CD14-positive monocyte (primary cell): ENCODE measurements around the gene GAA. TPM values are rescaled to one million over a fixed set of nuclear protein-coding genes. Genes with fewer than 3 reads are reported as not detected.

ENCODE experiments used
- DNase-seq, 3 donors: peaks; one replicate each; pipeline ENCODE4 v3.0.0-alpha.2; 2011 to 2022
- H2AFZ ChIP-seq: 2 replicates; pipeline ENCODE4 v1.6.0; 2012; ENCODE audit warnings: mild to moderate bottlenecking, low read depth, low read length, inconsistent platforms; ENCODE audit not compliant: insufficient read depth, poor library complexity, severe bottlenecking
- H3K27ac ChIP-seq, 2 donors: 1 replicate in 1 of 2; 2 replicates in 1 of 2; pipeline ENCODE4 v1.5.1; 2012 to 2013; ENCODE audit warnings: low read length in 2 of 2, control low read depth in 1 of 2, inconsistent platforms in 1 of 2, low read depth in 1 of 2, mild to moderate bottlenecking in 1 of 2
- H3K27me3 ChIP-seq, 2 donors: one replicate each; pipeline versions ENCODE4 v1.6.0 to v1.6.1; 2011 to 2013; ENCODE audit warnings: low read length in 2 of 2; ENCODE audit not compliant: control insufficient read depth in 2 of 2, insufficient read depth in 2 of 2
- H3K36me3 ChIP-seq, 2 donors: replicated peaks in 1 of 2; 1 replicate in 1 of 2; 2 replicates in 1 of 2; pipeline versions ENCODE4 v1.5.1 to v1.6.1; 2012 to 2013; ENCODE audit warnings: low read length in 2 of 2, control low read depth in 1 of 2, inconsistent platforms in 1 of 2, mild to moderate bottlenecking in 1 of 2; ENCODE audit not compliant: insufficient read depth in 2 of 2, control insufficient read depth in 1 of 2
- H3K4me1 ChIP-seq, 2 donors: 1 replicate in 1 of 2; 2 replicates in 1 of 2; pipeline versions ENCODE4 v1.5.1 to v1.6.1; 2012 to 2013; ENCODE audit warnings: low read length in 2 of 2, control low read depth in 1 of 2, inconsistent platforms in 1 of 2, mild to moderate bottlenecking in 1 of 2, moderate library complexity in 1 of 2; ENCODE audit not compliant: insufficient read depth in 2 of 2, control insufficient read depth in 1 of 2
- H3K4me2 ChIP-seq: replicated peaks from 2 replicates; pipeline ENCODE3; 2012; ENCODE audit warnings: low read length, moderate library complexity, mild to moderate bottlenecking; ENCODE audit not compliant: poor library complexity, severe bottlenecking; ENCODE audit errors: extremely low read depth
- H3K4me3 ChIP-seq, 3 experiments: fragments of 200-600 bp in 1 of 3; sonication (generic) in 1 of 3; replicated peaks in 1 of 3; 1 replicate in 2 of 3; 2 replicates in 1 of 3; pipeline ENCODE4 v1.5.1; 2011 to 2013; ENCODE audit warnings: low read length in 3 of 3, mild to moderate bottlenecking in 3 of 3, control low read depth in 2 of 3, low read depth in 2 of 3, inconsistent platforms in 1 of 3, moderate library complexity in 1 of 3
- H3K79me2 ChIP-seq: 2 replicates; pipeline ENCODE4 v1.6.0; 2012; ENCODE audit warnings: mild to moderate bottlenecking, control low read depth, inconsistent platforms, low read length, moderate library complexity; ENCODE audit not compliant: insufficient read depth
- H3K9ac ChIP-seq: 2 replicates; pipeline ENCODE4 v1.6.0; 2017; ENCODE audit warnings: low read length, mild to moderate bottlenecking; ENCODE audit not compliant: insufficient read depth, poor library complexity, severe bottlenecking
- H3K9me3 ChIP-seq, 2 donors: replicated peaks in 1 of 2; 1 replicate in 1 of 2; 2 replicates in 1 of 2; pipeline versions ENCODE4 v1.5.1 to v1.6.1; 2012 to 2013; ENCODE audit warnings: low read length in 2 of 2, control low read depth in 1 of 2; ENCODE audit not compliant: control insufficient read depth in 1 of 2, insufficient read depth in 1 of 2
- H4K20me1 ChIP-seq: 2 replicates; pipeline ENCODE4 v1.6.0; 2012; ENCODE audit warnings: mild to moderate bottlenecking, low read length, control low read depth, moderate library complexity; ENCODE audit not compliant: insufficient read depth
- H3K27ac Mint-ChIP-seq, 7 donors: one replicate each; pipeline ENCODE4 v1.8.0; 2020; ENCODE audit warnings: mild to moderate bottlenecking in 7 of 7, mixed read lengths in 7 of 7, moderate library complexity in 6 of 7, inconsistent platforms in 2 of 7
- H3K27me3 Mint-ChIP-seq, 3 donors: one replicate each; pipeline ENCODE4 v1.8.0; 2021 to 2022; ENCODE audit warnings: low read depth in 3 of 3, mild to moderate bottlenecking in 3 of 3, mixed read lengths in 3 of 3, moderate library complexity in 3 of 3, inconsistent platforms in 1 of 3
- H3K36me3 Mint-ChIP-seq, 2 donors: one replicate each; pipeline ENCODE4 v1.8.0; 2020; ENCODE audit warnings: mixed read lengths in 2 of 2, inconsistent platforms in 1 of 2, mild to moderate bottlenecking in 1 of 2
- H3K4me1 Mint-ChIP-seq: one replicate; pipeline ENCODE4 v1.8.0; 2020; ENCODE audit warnings: mild to moderate bottlenecking, mixed read lengths
- H3K4me3 Mint-ChIP-seq, 2 donors: one replicate each; pipeline ENCODE4 v1.8.0; 2020; ENCODE audit warnings: mild to moderate bottlenecking in 2 of 2, mixed read lengths in 2 of 2, moderate library complexity in 1 of 2
- H3K9me3 Mint-ChIP-seq, 7 donors: one replicate each; pipeline ENCODE4 v1.8.0; 2020 to 2022; ENCODE audit warnings: mixed read lengths in 7 of 7, mild to moderate bottlenecking in 6 of 7, moderate library complexity in 6 of 7, inconsistent platforms in 2 of 7
- WGBS: methylation state at CpG from one replicate; pipeline ENCODE4 v1.1.5; 2013; ENCODE audit warnings: missing lambda C conversion rate; ENCODE audit not compliant: insufficient coverage; 5-methylcytosine and 5-hydroxymethylcytosine counted together
- intact Hi-C, 2 donors: fragments of 100-400 bp; cut with micrococcal nuclease; formaldehyde crosslinking; loops; one replicate each; pipeline versions ENCODE4 v1.15.0 to v1.15.1; 2023
- polyA plus RNA-seq, 3 donors: library from polyadenylated mRNA; depleted of rRNA in 1 of 3; unstranded in 2 of 3; stranded (reverse) in 1 of 3; fragments of 300-500 nt in 2 of 3; fragments of >200 nt in 1 of 3; fragmentation: Illumina TruSeq in 2 of 3; gene quantifications; 1 replicate in 2 of 3; 2 replicates in 1 of 3; pipeline ENCODE4 v1.2.3, GENCODE V29; 2012 to 2021
- TF ChIP-seq, protein P1 (sequence below): fragments of 200-600 bp; IDR thresholded peaks from one replicate; pipeline ENCODE4 v1.8.0; 2022; ENCODE audit warnings: antibody characterized with exemption, mild to moderate bottlenecking

The GAA gene
- polyA plus RNA-seq, 3 donors: 116 to 140 (median 120) TPM

DNA sequence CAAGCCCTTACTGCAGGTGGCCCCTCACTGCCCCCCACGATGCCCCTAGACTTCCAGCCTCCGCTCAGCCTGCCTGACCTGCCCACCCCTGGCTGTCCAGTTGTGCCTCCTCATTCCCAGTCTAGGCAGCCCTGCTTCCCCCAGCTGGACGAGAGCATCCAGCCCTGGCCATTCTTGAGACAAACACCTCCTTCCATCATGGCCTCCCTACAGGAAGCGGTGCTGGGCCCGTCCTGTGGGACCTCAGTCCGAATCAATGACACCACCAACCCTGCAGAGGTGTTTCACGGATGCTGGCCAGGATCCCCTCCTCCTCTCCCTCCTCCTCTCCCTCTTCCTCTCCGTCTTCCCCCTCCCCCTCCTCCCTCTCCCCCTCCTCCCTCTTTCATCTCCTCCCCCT lies 36.7 kb upstream of the GAA start:
- H3K27ac Mint-ChIP-seq: peak overlapping the region in 1 of 7 donors; percentile 30
- peaks cover 4 to 11% (median 5%) of the 10 kb centered on the region in 3 donors for H3K27me3 Mint-ChIP-seq
- WGBS: 94% methylated on average over 8 of the region's 8 CpGs
- Histone ChIP-seq H3K9me3 (no peaks in the 10 kb centered on the region), H3K4me3 (no peak overlapping the region), H2AFZ (peak overlapping the region; percentile 31), H3K27me3 (no peaks in the 10 kb centered on the region), H3K79me2 (no peaks in the 10 kb centered on the region), H3K4me1 (peaks cover 10 to 11% of the 10 kb centered on the region in 2 donors), H3K9ac (no peak overlapping the region), H4K20me1 (no peaks in the 10 kb centered on the region), H3K27ac (no peak overlapping the region), H3K36me3 (no peaks in the 10 kb centered on the region), H3K4me2 (no peak overlapping the region)
- H3K9me3 Mint-ChIP-seq: no peaks in the 10 kb centered on the region
- no peaks in the 10 kb centered on the region for H3K36me3 Mint-ChIP-seq
- peaks cover 22% of the 10 kb centered on the region for H3K4me1 Mint-ChIP-seq
- H3K4me3 Mint-ChIP-seq: no peak overlapping the region
- intact Hi-C loops: no loop called here
- TF ChIP-seq, protein P1, sequence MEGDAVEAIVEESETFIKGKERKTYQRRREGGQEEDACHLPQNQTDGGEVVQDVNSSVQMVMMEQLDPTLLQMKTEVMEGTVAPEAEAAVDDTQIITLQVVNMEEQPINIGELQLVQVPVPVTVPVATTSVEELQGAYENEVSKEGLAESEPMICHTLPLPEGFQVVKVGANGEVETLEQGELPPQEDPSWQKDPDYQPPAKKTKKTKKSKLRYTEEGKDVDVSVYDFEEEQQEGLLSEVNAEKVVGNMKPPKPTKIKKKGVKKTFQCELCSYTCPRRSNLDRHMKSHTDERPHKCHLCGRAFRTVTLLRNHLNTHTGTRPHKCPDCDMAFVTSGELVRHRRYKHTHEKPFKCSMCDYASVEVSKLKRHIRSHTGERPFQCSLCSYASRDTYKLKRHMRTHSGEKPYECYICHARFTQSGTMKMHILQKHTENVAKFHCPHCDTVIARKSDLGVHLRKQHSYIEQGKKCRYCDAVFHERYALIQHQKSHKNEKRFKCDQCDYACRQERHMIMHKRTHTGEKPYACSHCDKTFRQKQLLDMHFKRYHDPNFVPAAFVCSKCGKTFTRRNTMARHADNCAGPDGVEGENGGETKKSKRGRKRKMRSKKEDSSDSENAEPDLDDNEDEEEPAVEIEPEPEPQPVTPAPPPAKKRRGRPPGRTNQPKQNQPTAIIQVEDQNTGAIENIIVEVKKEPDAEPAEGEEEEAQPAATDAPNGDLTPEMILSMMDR: no peak
- no peak for DNase-seq

DNA sequence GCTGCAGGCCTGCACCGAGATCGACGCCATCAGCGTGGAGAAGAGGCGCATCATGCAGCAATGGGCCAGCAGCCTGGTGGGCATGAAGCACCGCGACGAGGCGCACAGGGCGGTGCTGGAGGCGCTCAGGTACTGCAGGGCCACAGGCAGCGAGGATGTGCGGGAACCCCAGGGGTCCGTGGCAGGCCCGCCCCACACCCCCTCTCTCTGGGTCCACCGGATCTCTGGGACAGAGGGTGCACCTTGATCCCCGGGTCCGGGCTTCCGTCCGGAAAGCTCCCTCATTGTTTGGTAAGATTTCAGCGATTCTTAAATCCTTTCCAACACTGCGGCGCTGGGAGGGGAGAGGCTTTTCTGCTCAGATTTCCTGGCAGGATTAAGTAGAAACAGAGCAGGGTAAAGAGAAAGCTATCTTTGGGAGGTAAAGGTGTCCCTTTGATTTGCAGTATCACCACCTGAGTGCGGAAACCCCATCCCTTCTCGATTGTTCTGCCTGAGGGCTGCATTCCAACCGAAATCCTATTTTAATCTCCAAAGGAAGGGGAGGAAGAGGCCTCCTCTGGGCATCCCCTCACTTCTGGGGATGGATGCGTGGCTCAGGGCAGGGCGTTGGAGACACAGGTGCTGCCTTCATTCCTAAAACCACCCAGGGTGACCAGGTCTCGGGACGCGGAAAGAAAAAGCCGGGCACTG lies 35.8 kb upstream of the GAA start:
- peaks cover 10 to 11% of the 10 kb centered on the region in 2 donors for H3K4me1 ChIP-seq
- no peak overlapping the region for H3K4me3 ChIP-seq
- no peaks in the 10 kb centered on the region for H3K27me3 ChIP-seq
- no peaks in the 10 kb centered on the region for H3K36me3 ChIP-seq
- no peaks in the 10 kb centered on the region for H3K9me3 ChIP-seq
- no peak overlapping the region for H3K27ac ChIP-seq
- Mint-ChIP-seq H3K4me1 (peaks cover 24% of the 10 kb centered on the region), H3K9me3 (no peaks in the 10 kb centered on the region), H3K4me3 (no peak overlapping the region), H3K27me3 (peaks cover 4 to 7% (median 7%) of the 10 kb centered on the region in 3 donors), H3K27ac (no peak overlapping the region), H3K36me3 (no peaks in the 10 kb centered on the region)
- no peak for DNase-seq
- H3K4me2 ChIP-seq: no peak overlapping the region
- H3K9ac ChIP-seq: no peak overlapping the region
- H3K79me2 ChIP-seq: no peaks in the 10 kb centered on the region
- H2AFZ ChIP-seq: no peak overlapping the region
- 91% methylated on average over 17 of the region's 32 CpGs for WGBS
- no peaks in the 10 kb centered on the region for H4K20me1 ChIP-seq
- intact Hi-C loops: no loop called here
- TF ChIP-seq, protein P1: no peak
